Activated T-helper 9 cell treated with anti-CD3 and anti-CD28 coated beads, Interleukin-2, amount 50 U/mL, for 16 hours (primary cell): Measurements from ENCODE around the gene CDK17.
"Not testable (repeated sequence)": the region's sequence is repeated elsewhere in the genome, so short reads cannot be mapped to it uniquely, and the experiment has no call there.

ENCODE experiments used
- DNase-seq: peaks from one replicate; pipeline ENCODE4 v3.0.0-alpha.2; 2020; ENCODE audit warnings: low read depth

The CDK17 gene

DNA sequence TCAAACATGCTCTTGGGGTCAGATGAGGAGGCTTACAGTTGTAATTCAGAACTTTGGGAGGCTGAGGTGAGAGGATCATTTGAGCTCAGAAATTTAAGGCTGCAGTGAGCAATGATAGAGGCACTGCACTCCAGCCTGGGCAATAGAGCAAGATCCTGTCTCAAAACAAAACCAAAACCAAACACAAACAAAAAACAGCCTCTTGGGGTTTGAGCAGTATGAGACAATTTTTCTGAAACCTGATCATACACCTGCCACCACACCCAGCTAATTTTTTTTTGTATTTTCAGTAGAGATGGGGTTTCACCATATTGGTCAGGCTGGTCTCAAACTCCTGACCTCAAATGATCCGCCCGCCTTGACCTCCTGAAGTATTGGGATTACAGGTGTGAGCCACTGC is 17.4 kb upstream of the CDK17 start:
- not testable (repeated sequence) for DNase-seq

DNA sequence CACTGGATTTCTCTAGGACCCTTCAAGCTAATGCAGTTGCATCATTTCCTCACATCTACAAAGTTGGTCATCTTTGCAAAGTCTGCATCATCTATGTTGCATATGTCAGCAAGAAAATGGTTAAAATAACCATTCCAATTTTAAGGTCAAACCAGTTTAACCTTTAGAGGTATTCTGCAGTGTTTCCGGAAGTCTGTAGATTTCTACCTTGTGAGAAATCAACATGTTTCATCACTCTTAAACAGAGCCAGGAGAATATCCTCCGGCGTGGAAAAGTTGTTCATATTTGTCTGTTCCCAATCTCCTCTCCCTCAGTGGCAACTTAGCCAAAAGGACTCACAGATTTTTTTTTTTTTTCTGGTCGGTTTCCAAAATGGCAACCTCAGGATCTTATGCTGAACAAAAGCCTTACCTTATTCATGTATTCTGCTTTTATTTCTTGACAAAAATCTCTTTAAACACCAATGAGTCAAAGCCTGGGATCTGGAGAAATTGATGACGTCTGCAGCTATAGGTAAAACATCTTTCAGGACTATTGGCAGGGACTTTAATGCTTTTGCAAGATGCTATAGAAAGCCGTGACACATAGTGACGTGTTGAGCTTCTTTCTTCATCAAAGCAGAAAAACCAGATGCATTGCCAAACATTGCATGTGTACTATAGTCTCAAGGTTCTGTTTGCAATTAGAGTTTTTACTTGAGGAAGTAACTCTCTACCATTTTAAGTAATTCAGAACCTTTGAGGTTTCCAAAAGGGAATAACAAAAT is 16.0 kb upstream of the CDK17 start:
- DNase-seq = no peak

DNA sequence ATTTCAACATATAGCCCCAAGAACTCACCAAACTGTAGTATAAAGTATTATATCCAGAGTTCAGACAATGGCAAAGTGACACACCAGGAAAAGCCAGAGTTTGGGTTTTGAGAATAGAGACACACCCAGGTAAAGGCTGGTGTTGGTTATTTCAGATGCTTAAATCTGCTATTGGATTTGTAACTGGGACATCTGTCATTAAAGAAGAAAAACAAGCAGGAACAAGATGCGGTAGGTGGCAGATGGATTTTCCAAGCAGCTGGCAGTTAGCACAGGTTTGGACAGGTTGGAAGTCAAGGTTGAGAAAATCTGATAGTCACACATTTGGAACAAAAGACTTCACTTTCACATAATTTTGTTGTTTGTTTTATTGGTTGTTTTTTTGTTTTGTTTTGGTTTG is 14.4 kb upstream of the CDK17 start:
- DNase-seq = no peak

DNA sequence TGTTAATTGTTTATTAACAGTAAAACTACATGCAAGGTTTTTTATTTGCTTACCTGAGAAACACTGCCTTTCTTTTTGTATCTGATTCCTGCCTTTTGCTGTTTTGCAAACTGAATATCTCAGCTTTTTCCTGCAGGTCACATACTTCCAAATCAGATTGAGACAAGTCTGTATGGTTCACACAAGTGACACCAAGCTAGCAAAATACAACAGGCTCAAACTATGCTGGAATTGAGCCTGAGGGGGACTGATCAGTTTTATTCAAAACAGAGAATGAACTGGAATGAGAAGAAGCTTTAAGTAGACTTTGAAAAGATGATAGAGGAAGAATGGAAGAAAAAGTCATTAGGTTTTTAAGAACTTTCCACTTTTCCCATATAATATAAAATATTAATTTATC is 12.2 kb upstream of the CDK17 start:
- no peak for DNase-seq

DNA sequence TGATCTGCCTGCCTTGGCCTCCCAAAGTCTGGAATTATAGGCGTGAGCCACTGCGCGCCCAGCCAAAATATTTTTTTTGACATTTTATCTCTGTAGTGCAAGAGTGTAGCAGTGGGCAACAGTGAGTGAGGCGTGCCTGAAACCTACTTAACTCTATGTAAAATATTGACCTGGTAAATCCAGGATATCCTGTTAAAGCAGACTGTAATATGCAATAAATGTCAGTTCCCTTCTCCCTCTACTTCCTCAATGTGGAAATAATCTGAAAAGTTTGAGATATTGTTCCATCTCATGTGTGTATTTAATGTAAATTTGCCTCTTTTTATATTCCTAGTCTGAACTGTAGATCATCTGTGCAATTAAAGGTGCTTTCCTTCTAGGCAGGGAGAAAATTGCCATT is 9.5 kb upstream of the CDK17 start:
- no peak for DNase-seq

DNA sequence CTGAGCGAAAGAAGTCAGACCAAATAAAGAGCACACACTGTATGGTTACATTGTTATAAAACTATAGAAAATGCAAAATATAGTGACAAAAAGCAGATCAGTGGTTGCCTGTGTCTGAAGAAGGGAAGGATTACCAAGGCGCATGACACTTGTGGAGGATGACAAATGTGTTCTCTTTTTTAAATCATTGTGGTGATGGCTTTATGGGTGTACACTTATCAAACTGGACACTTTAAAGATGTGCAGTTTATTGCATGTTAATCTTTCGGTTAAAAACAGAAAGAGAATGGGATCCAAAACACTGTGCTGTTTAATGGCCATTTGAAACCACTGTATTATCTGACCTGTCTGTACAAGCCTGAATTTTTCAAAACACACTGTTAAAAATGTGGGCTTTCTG is 8.8 kb upstream of the CDK17 start:
- DNase-seq = no peak

DNA sequence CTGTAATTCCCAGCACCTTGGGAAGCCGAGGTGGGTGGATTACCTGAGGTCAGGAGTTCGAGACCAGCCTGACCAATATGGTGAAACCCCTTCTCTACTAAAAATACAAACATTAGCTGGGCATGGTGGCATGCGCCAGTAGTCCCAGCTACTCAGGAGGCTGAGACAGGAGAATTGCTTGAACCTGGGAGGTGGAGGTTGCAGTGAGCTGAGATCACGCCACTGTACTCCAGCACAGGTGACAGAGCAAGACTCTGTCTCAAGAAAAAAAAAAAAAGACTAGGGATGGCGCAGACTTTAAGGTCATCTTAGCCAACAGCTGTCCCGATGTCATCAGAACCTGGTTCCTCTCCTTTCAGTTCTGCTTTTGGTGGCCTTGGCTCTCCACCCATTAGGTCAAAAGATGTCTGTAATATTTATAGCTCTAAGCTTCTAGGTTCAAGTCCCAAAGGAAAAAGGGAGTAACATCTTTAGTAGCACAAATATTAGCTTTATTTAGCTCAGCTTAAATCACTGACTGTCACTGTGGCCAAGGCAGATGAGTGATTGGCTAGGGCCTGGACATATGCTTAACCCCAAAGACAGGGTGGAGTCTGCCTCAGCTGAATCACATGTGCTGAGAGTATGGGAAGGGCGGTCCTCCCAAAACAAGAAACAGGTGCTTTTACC is 7.3 kb upstream of the CDK17 start:
- not testable (repeated sequence) for DNase-seq

DNA sequence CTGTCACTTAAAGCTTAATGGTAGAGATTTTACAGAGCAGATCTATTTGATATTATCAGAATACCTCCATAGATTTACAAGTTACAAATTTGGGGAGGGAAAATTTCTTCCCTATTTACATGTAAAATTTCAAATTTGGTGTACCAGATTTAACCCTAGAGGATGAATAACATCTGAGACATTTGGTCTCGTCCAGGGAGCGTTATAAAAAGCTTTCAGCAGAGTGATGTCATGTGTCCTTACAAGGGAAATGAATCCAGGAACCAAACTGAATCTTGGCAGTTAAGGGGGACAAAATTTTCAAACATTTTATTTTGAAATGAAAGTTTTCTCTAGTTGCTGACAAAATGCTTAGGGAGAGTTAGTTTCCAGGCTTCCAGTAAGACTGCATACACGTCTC is 4.5 kb upstream of the CDK17 start:
- DNase-seq = no peak

DNA sequence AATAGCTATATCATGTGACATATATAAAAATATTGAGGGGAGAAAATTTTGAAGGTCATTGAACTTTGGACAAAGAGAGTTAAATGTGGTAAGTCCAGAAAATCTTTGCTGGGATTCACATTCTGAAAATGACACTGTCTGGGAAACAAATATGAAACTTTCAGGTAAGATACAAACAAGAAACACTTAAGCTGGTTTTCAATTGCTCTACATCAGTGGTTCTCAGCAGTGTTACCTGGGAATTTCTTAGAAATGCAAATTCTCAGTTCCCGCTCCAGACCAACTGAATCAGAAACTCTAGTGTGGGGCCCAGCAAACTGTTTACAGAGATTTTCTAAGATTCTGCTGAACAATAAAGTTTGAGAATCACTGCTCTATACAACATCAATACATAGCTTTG is 3.6 kb upstream of the CDK17 start:
- no peak for DNase-seq

DNA sequence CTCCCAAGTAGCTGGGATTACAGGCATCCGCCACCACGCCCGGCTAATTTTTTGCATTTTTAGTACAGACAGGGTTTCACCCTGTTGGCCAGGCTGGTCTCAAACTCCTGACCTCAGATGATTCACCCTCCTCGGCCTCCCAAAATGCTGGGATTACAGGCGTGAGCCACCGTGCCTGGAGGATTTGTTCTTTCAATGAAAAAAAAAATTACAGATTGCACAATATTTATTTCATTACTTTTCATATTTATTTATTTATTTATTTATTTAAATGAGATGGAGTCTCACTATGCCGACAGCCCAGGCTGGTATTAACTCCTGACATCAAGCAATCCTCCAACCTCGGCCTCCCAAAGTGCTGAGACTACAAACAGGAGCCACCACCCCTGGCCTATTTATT is 2.3 kb upstream of the CDK17 start:
- not testable (repeated sequence) for DNase-seq

DNA sequence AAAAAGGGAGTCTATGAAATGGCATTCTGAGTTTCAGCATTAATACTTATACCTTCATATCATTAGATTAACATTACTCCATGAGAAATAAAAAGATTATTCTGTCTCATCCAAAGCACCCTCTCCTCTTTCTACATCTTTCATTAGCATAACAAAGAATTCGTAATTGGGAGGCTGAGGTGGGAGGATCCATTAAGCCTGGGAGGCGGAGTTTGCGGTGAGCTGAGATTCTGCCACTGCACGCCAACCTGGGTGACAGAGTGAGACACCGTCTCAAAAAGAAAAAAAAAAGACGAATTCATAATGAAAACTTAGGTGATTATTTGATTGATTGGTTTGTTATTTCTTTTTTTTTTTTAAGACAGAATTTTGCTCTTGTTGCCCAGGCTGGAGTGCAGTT is 1.8 kb upstream of the CDK17 start:
- DNase-seq = no peak

DNA sequence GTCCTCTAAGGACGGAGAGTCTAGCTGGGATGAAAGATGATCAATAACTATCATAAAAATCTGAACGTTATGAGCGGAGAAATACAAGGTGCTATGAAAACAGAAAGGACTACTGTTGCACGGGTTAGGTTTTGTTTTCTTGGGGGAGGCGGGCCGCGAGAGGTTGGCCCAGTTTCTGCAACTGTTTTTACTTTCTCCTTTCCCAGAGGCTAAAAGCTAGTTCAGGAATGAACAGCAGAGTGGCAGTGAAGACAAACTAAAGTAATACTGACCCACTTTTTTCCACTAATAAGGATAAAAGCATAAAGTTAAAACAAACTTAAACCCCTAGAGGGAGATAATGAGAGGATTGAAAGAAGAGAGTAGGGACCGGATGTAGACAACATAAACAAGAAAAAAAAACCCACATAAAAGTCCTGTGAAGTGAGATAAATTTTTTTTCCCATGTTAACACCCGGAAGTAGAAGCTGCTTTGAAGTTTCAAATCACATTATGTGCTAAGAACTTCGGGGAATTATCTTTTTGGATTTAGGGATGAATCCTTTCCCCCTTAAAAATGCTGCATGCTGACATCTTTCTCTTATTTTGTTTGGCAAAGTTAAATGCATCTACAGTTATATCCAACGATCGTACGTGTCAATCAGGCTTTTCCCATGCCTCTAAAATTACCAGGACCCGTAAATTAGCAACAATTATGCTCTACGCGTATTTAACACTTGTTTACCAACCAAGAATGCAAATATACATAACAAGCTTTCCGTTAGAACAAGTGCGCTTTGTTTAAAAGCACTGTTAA is 1.0 kb upstream of the CDK17 start:
- no peak for DNase-seq

DNA sequence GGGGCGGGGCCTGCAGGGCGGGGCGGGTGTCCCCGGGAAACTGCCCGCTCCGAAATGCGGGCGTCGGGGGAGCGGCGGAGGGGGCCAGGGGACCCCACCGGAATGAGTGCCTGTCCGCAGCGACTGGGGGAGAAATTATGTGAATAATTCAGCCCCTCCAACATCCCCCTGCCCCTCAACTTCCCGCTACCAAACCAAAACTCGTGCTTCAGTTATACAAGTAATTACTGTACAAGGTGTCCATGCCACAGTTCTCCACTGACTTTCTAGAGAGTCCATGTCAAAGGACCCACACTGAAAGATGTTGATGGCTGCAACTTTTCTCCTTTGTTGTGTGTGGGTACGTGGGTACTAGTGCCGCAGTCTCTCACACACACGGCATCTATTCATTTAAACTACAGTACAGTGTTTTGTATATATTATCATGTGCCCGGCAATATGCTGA is 414 bp upstream of the CDK17 start:
- no peak for DNase-seq

DNA sequence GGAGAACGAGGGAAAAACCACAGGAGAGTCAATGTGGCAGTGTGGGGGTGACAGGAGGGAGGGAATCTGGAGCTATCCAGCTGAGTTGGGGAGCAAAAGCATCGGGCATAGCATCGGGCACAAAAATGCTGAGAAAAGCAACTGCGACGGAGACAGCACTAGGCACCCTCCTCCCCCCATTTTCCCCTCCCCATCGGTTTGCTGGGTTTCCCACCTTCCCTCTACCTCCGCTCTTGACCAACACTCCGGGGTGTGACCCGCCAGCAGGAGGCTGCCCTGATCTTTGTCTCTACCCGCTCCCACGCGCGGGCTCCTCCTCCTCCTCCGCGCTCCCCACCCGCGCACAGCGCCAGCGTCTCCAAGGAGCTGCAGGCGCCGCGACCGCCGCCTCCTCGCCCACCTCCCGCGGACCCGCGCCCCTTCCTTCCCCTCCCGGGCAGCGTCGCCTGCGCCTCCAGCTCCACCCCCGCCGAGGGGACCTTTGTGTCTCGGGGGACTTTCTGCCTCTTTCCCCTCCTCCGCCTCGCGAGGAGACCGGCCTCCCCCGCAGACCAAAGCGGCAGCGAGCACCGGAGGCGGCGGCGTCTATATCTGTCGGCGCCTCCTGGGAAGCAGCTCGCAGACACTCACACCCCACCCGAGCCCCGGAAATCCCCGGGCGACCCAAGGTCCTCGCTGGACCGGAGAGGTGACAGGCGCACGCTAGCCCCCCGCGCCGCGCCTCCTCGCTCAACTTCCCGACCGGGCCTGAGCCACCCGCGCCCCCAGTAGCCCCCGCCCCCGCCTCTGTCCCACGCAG is 920 bp downstream of the CDK17 start:
- peak; percentile 70 for DNase-seq

DNA sequence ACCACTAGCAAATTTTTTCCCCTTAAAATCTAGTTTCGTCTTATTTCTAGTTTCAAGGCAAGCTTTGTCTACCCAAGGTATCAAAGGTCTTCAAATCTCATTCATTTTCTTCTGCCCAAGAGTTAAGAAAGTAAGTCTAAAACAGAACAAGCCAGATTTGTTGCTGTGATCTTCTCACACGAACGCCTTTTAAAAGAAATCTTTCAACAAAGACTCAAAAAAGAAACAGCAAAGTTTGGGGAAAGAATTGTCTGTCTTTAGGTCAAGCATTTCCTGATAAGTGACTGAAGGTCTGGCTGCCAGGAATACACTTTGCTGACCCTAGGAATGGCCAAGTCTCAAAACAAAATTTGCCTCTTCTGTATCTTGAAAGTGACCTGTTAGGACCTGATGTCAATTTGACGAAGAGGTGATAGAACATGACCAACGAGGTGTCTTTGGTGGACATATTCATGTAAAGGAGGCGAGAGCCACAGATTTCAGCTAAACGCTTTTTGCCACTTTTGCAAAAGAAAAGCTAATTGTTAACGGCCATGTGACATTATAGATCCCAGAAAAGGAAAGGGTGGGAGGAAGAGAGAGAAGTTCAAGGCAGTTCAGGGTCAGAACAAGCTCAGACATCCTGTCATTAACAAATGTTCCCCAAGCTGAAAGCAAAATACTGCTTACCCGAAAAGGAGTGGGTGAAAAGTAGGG is 1.7 kb downstream of the CDK17 start:
- DNase-seq = no peak

DNA sequence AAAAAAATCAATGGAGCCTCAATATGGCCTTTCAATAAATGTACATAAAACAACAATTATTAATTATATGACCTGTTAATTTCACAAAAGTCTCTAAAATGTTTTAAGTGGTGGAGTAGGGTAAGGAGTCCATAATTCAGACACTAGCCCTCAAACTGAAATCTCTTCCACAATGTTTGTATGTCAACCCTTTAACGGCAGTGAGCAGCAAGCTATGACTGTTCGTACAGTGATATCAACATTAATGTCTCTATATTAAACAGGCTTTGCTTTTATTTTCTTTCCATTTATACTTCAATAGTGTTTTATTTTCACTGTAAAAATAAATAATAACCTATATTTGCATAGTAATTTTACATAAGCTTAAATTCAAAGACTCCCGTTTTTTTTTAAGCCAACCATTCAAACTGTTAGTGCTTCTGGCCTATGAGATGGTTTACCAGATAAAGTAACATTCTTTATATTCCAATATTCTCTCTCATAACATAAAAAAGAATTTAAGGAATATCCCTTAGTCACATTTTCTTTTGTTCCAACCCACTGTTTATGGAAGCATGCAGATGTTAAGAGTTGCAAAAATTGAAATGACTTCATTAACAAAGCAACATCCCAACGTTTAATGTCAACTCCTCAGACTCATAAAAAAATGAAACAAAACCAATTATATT is 2.3 kb downstream of the CDK17 start:
- no peak for DNase-seq

DNA sequence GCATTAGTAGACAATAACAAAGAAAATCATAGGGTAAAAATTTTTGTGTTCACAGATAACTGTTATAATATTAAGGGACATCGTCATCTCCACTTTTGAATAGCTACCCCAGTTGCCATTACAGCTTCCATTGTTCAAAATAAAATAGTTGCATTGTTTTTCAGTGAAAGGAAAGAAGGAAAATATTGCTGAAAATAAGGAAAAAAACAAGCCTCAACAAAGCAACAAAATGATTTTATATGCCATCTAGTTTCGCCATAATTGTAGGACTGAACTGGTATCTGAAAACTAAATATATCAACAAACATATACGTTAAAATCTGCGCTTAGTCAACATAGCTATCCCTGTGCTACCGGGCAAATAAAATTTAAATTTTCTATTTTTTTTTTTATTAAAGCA is 3.3 kb downstream of the CDK17 start:
- no peak for DNase-seq

DNA sequence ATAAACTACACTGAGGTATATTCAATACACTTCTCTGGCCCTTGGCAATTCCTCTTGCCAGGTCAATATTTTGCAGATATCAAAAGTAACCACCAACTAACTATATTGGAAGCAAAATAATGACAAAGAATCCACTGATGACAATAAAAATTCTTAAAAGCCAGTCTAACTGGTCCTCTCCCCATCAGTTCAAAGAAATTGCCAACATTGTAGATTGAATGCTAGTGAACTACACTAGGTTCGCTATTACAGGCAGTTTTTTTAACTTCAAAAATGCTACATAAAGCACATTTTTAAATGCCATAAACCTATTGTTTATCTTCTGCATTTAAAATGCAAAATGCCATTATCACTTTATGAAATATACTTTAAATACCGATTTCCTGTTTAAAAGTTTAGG is 4.0 kb downstream of the CDK17 start:
- DNase-seq = no peak

DNA sequence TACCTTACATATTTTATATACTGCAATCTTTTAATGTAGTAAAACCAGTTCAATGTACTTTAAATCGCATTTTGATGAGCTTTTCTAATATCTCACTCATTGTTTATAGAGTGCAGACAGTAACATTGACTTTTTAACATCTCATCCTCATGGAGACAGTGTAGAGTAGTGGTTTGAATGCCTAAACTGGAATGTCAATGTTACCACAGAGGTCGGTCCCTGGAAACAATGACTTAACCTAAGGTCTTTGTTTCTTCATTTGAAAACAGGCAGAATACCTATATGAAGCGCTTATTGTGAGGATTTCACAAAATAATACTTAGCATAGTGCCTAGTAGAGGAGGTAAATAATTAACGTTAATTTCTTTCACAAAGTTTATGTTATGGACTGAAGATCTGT is 5.0 kb downstream of the CDK17 start:
- no peak for DNase-seq

DNA sequence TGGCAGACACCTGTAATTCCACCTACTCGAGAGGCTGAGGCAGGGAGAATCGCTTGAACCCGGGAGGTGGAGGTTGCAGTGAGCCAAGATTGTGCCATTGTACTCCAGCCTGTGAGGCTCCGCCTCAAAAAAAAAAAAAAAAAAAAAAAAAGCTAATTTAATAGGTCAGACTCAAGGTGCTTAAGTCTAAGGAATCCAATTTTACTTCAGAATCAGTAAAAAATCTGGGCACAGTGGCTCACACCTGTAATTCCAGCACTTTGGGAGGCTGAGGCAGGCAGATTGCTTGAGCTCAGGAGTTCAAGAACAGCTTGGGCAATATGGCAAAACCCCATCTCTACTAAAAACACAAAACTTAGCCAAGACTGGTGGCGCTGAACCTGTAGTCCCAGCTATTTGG is 7.0 kb downstream of the CDK17 start:
- DNase-seq = not testable (repeated sequence)

DNA sequence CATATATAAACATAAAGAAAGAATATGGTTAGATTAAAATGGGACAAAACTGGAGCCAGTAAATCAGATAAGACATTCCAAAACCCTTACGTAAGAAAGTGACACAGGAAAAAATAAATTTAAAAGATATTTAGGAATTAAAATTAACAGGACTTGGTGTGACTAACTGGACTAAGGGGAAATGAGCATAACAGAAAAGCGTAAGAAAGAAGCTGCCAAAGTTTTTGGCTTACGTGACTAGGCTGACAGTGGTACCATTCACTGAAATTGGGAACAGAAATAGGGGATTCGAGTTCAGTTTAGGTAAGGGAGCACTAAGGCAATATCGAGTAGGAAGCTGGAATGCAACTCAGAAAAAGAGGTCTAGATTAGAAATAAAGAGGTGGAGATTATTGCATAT is 7.8 kb downstream of the CDK17 start:
- no peak for DNase-seq
